ENCODE measurements around the gene SLC66A1.

The SLC66A1 gene

DNA sequence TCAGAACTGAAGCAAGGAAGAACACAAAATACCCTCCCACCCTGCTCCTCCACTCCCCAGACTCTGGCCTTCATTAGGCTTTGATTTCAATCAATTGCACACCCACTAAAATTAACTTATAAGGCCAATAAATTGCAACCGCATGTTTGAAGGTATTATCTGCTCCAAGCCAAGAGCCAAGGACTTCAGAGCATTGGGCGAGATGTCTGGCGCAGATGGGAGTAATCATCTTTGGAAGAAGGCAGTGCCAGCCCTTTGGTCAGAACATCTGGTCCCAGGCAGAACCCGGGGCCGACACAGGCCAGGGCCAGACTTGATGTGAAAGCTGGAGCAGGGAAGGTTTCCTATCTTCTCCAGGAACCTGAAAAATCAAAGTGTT lies 60.0 kb downstream of the SLC66A1 start:
- Histone ChIP-seq H3K79me2 (ENCODE audit: insufficient read depth, low read length) (no peaks in the 10 kb centered on the region), H4K20me1 (ENCODE audit: insufficient read depth, low read length) (no peaks in the 10 kb centered on the region), H3K27me3 (ENCODE audit: insufficient read depth, low read length) (no peaks in the 10 kb centered on the region), H3K36me3 (ENCODE audit: insufficient read depth, low read length) (peaks cover 27% of the 10 kb centered on the region), H3K4me3 (ENCODE audit: low read depth, low read length, poor library complexity, severe bottlenecking) (no peak overlapping the region), H3K4me2 (ENCODE audit: low read length) (no peak overlapping the region), H2AFZ (ENCODE audit: low read length) (no peak overlapping the region), H3K4me1 (ENCODE audit: insufficient read depth, low read length, severe bottlenecking) (no peaks in the 10 kb centered on the region), H3K27ac (ENCODE audit: low read depth, low read length, poor library complexity, severe bottlenecking) (no peak overlapping the region), H3K9ac (ENCODE audit: low read length) (no peak overlapping the region), H3F3A (ENCODE audit: insufficient read depth, low read length) (no peaks in the 10 kb centered on the region), H3K9me2 (ENCODE audit: low read depth, low read length) (no peaks in the 10 kb centered on the region), H3K9me3 (ENCODE audit: low read length) (no peaks in the 10 kb centered on the region)
- TF ChIP-seq, protein P1, sequence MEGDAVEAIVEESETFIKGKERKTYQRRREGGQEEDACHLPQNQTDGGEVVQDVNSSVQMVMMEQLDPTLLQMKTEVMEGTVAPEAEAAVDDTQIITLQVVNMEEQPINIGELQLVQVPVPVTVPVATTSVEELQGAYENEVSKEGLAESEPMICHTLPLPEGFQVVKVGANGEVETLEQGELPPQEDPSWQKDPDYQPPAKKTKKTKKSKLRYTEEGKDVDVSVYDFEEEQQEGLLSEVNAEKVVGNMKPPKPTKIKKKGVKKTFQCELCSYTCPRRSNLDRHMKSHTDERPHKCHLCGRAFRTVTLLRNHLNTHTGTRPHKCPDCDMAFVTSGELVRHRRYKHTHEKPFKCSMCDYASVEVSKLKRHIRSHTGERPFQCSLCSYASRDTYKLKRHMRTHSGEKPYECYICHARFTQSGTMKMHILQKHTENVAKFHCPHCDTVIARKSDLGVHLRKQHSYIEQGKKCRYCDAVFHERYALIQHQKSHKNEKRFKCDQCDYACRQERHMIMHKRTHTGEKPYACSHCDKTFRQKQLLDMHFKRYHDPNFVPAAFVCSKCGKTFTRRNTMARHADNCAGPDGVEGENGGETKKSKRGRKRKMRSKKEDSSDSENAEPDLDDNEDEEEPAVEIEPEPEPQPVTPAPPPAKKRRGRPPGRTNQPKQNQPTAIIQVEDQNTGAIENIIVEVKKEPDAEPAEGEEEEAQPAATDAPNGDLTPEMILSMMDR (IDR thresholded peaks at IDR 0.05; ENCODE audit: low read length), result no peak
- no peak for TF ChIP-seq EZH2 (IDR thresholded peaks at IDR 0.05; ENCODE audit: borderline replicate concordance, low read length)

DNA sequence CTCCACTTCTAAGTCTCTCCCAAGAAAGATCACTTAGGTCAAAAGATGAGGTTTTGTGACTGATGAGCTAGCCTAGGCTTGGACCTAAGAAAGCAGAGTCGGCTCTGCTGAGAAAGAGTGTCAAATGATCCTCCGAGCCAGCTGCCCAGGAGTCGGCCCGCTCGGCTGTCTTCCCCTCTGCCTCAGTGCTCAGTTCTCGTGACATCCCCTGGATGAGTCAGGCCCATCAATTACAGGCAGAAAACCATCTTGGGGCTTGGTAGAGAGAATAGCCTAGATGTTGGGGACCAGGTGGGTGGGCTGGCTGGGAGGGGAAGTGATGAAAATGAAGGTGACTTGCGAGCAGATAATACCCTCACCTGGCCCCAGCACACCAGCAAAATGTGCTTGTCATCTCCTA lies 60.5 kb downstream of the SLC66A1 start:
- no peak for TF ChIP-seq EZH2 (IDR thresholded peaks at IDR 0.05; ENCODE audit: borderline replicate concordance, low read length)
- TF ChIP-seq, protein P1 (IDR thresholded peaks at IDR 0.05; ENCODE audit: low read length), result no peak
- peaks cover 32% of the 10 kb centered on the region for H3K36me3 ChIP-seq (ENCODE audit: insufficient read depth, low read length)

DNA sequence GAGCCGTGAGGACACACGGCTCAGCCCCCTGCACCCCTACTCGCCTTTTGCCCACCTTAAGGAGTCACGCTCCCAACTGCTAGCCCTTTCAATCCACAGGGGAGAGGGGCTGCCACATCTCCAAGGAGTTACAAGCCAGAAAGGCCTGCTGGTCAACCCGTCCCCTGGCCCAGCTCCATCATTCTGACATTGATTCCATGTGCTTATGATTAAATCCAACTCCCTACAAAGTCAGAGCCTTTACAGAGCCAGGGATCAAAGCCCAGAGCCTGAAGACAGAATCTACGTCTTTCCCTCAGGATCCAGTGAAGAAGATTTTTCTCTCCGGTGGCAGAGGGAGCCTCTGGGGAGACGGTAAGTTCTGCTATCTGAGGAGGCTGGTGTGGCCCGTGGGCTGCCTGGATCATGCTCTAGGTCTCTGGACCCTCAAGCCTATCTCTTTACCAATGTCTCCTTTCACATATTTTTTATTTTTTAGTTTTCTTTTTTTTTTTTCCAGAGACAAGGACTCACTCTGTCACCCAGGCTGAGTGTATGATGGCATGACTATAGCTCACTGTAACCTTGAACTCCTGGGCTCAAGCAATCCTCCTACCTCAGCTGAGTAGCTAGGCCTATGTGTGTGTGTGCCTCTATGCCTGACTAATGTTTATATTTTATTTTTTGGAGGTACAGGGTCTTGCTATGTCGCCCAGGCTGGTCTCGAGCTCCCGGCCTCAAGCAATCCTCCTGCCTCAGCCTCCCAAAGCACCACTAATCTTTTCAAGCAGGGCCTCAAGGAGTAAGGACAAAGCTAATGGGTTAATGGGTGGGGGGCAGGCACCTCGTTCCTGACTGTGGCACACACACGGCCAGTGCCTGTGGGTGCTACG lies 61.3 kb downstream of the SLC66A1 start:
- no peak for TF ChIP-seq EZH2 (IDR thresholded peaks at IDR 0.05; ENCODE audit: borderline replicate concordance, low read length)
- TF ChIP-seq, protein P1 (IDR thresholded peaks at IDR 0.05; ENCODE audit: low read length), result no peak
- no peak overlapping the region for H3K4me3 ChIP-seq (ENCODE audit: low read depth, low read length, poor library complexity, severe bottlenecking)
- no peak overlapping the region for H2AFZ ChIP-seq (ENCODE audit: low read length)
- no peaks in the 10 kb centered on the region for H3K27me3 ChIP-seq (ENCODE audit: insufficient read depth, low read length)
- no peak overlapping the region for H3K4me2 ChIP-seq (ENCODE audit: low read length)
- peaks cover 40% of the 10 kb centered on the region for H3K36me3 ChIP-seq (ENCODE audit: insufficient read depth, low read length)
- no peaks in the 10 kb centered on the region for H3K9me2 ChIP-seq (ENCODE audit: low read depth, low read length)
- no peaks in the 10 kb centered on the region for H3K9me3 ChIP-seq (ENCODE audit: low read length)
- H3K79me2 ChIP-seq (ENCODE audit: insufficient read depth, low read length), result no peaks in the 10 kb centered on the region
- no peaks in the 10 kb centered on the region for H3F3A ChIP-seq (ENCODE audit: insufficient read depth, low read length)
- H3K4me1 ChIP-seq (ENCODE audit: insufficient read depth, low read length, severe bottlenecking), result no peaks in the 10 kb centered on the region
- no peaks in the 10 kb centered on the region for H4K20me1 ChIP-seq (ENCODE audit: insufficient read depth, low read length)
- H3K27ac ChIP-seq (ENCODE audit: low read depth, low read length, poor library complexity, severe bottlenecking), result no peak overlapping the region
- H3K9ac ChIP-seq (ENCODE audit: low read length), result no peak overlapping the region

More for the DNA sequence above, 60.5 kb downstream of the SLC66A1 start:
- Histone ChIP-seq H4K20me1 (ENCODE audit: insufficient read depth, low read length) (no peaks in the 10 kb centered on the region), H3K9me2 (ENCODE audit: low read depth, low read length) (no peaks in the 10 kb centered on the region), H3K27me3 (ENCODE audit: insufficient read depth, low read length) (no peaks in the 10 kb centered on the region), H3K4me3 (ENCODE audit: low read depth, low read length, poor library complexity, severe bottlenecking) (no peak overlapping the region), H3K9ac (ENCODE audit: low read length) (no peak overlapping the region), H3K4me2 (ENCODE audit: low read length) (no peak overlapping the region), H3K27ac (ENCODE audit: low read depth, low read length, poor library complexity, severe bottlenecking) (no peak overlapping the region), H2AFZ (ENCODE audit: low read length) (no peak overlapping the region), H3K4me1 (ENCODE audit: insufficient read depth, low read length, severe bottlenecking) (no peaks in the 10 kb centered on the region), H3K9me3 (ENCODE audit: low read length) (no peaks in the 10 kb centered on the region), H3K79me2 (ENCODE audit: insufficient read depth, low read length) (no peaks in the 10 kb centered on the region), H3F3A (ENCODE audit: insufficient read depth, low read length) (no peaks in the 10 kb centered on the region)

Measured in OCI-LY1 (cell line).